ENCODE data around the gene DERA. TPM values are rescaled to one million over a fixed set of nuclear protein-coding genes. Genes with fewer than 3 reads are reported as not detected.
"Not testable (repeated sequence)": the region's sequence is repeated elsewhere in the genome, so short reads cannot be mapped to it uniquely, and the experiment has no call there.

The DERA gene
- total RNA-seq, 1 donor from 2014 or later, result 91.2 TPM

GRCh38 chr12:15963271-15963670 is 52.1 kb downstream of the DERA start:
- Mint-ChIP-seq H3K4me1 (no peaks in the 10 kb centered on the region), H3K4me3 (no peak overlapping the region), H3K9me3 (no peaks in the 10 kb centered on the region), H3K27ac (no peak overlapping the region), H3K27me3 (ENCODE audit: insufficient read depth, low read depth) (peaks cover 2% of the 10 kb centered on the region), H3K36me3 (peaks cover 22% of the 10 kb centered on the region)
- no peaks in the 10 kb centered on the region for H3K36me3 ChIP-seq
- DNase-seq (ENCODE audit: low spot score), result no peak
- no peaks in the 10 kb centered on the region for H3K9me3 ChIP-seq (ENCODE audit: low read depth)
- TF ChIP-seq, protein P1, sequence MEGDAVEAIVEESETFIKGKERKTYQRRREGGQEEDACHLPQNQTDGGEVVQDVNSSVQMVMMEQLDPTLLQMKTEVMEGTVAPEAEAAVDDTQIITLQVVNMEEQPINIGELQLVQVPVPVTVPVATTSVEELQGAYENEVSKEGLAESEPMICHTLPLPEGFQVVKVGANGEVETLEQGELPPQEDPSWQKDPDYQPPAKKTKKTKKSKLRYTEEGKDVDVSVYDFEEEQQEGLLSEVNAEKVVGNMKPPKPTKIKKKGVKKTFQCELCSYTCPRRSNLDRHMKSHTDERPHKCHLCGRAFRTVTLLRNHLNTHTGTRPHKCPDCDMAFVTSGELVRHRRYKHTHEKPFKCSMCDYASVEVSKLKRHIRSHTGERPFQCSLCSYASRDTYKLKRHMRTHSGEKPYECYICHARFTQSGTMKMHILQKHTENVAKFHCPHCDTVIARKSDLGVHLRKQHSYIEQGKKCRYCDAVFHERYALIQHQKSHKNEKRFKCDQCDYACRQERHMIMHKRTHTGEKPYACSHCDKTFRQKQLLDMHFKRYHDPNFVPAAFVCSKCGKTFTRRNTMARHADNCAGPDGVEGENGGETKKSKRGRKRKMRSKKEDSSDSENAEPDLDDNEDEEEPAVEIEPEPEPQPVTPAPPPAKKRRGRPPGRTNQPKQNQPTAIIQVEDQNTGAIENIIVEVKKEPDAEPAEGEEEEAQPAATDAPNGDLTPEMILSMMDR (IDR thresholded peaks at IDR 0.05), result no peak
- no peak for TF ChIP-seq EZH2 (IDR thresholded peaks at IDR 0.05)
- TF ChIP-seq EZH2phosphoT487 (IDR thresholded peaks at IDR 0.05), result no peak
- no peaks in the 10 kb centered on the region for H3K4me1 ChIP-seq
- H3K4me3 ChIP-seq, result no peak overlapping the region
- no peaks in the 10 kb centered on the region for H3F3A ChIP-seq (ENCODE audit: low read depth)
- H4K20me1 ChIP-seq (ENCODE audit: low read depth), result no peaks in the 10 kb centered on the region
- H3K9ac ChIP-seq, result no peak overlapping the region
- H3K4me2 ChIP-seq, result no peak overlapping the region
- no peaks in the 10 kb centered on the region for H3K27me3 ChIP-seq
- no peak overlapping the region for H2AFZ ChIP-seq (replicated peaks)
- H3K27ac ChIP-seq, result no peak overlapping the region
- H3K79me2 ChIP-seq (ENCODE audit: low read depth), result no peaks in the 10 kb centered on the region

DNA sequence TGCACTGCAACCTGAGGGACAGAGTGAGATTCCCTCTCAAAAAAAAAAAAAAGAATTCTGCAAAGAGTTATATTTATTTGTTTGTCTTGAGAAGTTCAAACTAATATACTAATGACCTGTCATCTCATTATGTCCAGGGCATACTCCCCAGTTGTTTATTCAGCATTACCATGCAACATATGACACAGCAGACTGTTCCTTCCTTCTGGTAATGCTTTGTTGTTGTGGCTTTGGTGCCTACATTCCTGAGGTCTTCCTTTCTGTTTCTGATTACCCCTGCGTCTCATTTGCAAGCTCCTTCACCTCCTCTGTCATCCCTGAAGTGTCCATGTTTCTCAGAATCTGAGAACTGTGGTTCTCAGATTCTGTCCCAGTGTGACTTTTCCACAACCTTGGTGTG is 55.3 kb downstream of the DERA start:
- peaks cover 2% of the 10 kb centered on the region for H3K27me3 Mint-ChIP-seq (ENCODE audit: insufficient read depth, low read depth)
- no peak overlapping the region for H3K27ac Mint-ChIP-seq
- H3K4me1 ChIP-seq, result no peaks in the 10 kb centered on the region
- no peaks in the 10 kb centered on the region for H3K9me3 ChIP-seq (ENCODE audit: low read depth)
- no peak overlapping the region for H3K27ac ChIP-seq
- H2AFZ ChIP-seq (replicated peaks), result no peak overlapping the region
- TF ChIP-seq, protein P1 (IDR thresholded peaks at IDR 0.05), result no peak
- TF ChIP-seq EZH2phosphoT487 (IDR thresholded peaks at IDR 0.05) (no peak), EZH2 (IDR thresholded peaks at IDR 0.05) (no peak)
- no peak overlapping the region for H3K9ac ChIP-seq
- H3K4me3 ChIP-seq, result no peak overlapping the region
- DNase-seq (ENCODE audit: low spot score), result no peak
- no peaks in the 10 kb centered on the region for H3F3A ChIP-seq (ENCODE audit: low read depth)
- no peaks in the 10 kb centered on the region for H3K79me2 ChIP-seq (ENCODE audit: low read depth)
- no peaks in the 10 kb centered on the region for H3K4me1 Mint-ChIP-seq
- H3K4me2 ChIP-seq, result no peak overlapping the region
- H3K9me3 Mint-ChIP-seq, result no peaks in the 10 kb centered on the region
- H3K4me3 Mint-ChIP-seq, result no peak overlapping the region
- no peaks in the 10 kb centered on the region for H3K27me3 ChIP-seq
- H4K20me1 ChIP-seq (ENCODE audit: low read depth), result no peaks in the 10 kb centered on the region
- H3K36me3 ChIP-seq, result no peaks in the 10 kb centered on the region
- peaks cover 15% of the 10 kb centered on the region for H3K36me3 Mint-ChIP-seq

- not testable (repeated sequence) for DNase-seq (ENCODE audit: low spot score); H3K27me3 Mint-ChIP-seq (ENCODE audit: insufficient read depth, low read depth); H4K20me1 ChIP-seq (ENCODE audit: low read depth); H3K27ac ChIP-seq; H3K79me2 ChIP-seq (ENCODE audit: low read depth); H3K27ac Mint-ChIP-seq; H3K4me1 ChIP-seq; H3K4me2 ChIP-seq; H3K4me3 Mint-ChIP-seq; H3K4me1 Mint-ChIP-seq; H3K9ac ChIP-seq; H3K27me3 ChIP-seq; H2AFZ ChIP-seq (replicated peaks); H3K9me3 ChIP-seq (ENCODE audit: low read depth); H3K9me3 Mint-ChIP-seq; H3K36me3 ChIP-seq; H3F3A ChIP-seq (ENCODE audit: low read depth); H3K4me3 ChIP-seq
- peaks cover 13% of the 10 kb centered on the region for H3K36me3 Mint-ChIP-seq
These were observed 55.9 kb downstream of the DERA start for GRCh38 chr12:15967053-15967452.

GRCh38 chr12:15971211-15971610 is 60.1 kb downstream of the DERA start:
- Histone ChIP-seq H3K27ac (no peak overlapping the region), H4K20me1 (ENCODE audit: low read depth) (no peaks in the 10 kb centered on the region), H2AFZ (replicated peaks) (no peak overlapping the region), H3K4me2 (no peak overlapping the region), H3F3A (ENCODE audit: low read depth) (no peaks in the 10 kb centered on the region), H3K4me3 (no peak overlapping the region), H3K4me1 (no peaks in the 10 kb centered on the region), H3K36me3 (no peaks in the 10 kb centered on the region), H3K27me3 (no peaks in the 10 kb centered on the region), H3K9me3 (ENCODE audit: low read depth) (no peaks in the 10 kb centered on the region), H3K79me2 (ENCODE audit: low read depth) (no peaks in the 10 kb centered on the region), H3K9ac (no peak overlapping the region)
- H3K27ac Mint-ChIP-seq, result no peak overlapping the region
- no peaks in the 10 kb centered on the region for H3K27me3 Mint-ChIP-seq (ENCODE audit: insufficient read depth, low read depth)
- no peaks in the 10 kb centered on the region for H3K9me3 Mint-ChIP-seq
- peaks cover under 1% of the 10 kb centered on the region for H3K36me3 Mint-ChIP-seq
- peaks cover 7% of the 10 kb centered on the region for H3K4me1 Mint-ChIP-seq
- H3K4me3 Mint-ChIP-seq, result no peak overlapping the region
- no peak for TF ChIP-seq EZH2 (IDR thresholded peaks at IDR 0.05)
- no peak for TF ChIP-seq EZH2phosphoT487 (IDR thresholded peaks at IDR 0.05)
- TF ChIP-seq, protein P1 (IDR thresholded peaks at IDR 0.05), result no peak
- DNase-seq (ENCODE audit: low spot score), result no peak
